Muscle of leg (tissue), 11 donors: ENCODE data around the gene MYH9. TPM values are rescaled to one million over a fixed set of nuclear protein-coding genes. Genes with fewer than 3 reads are reported as not detected.
"Not testable (repeated sequence)": the region's sequence is repeated elsewhere in the genome, so short reads cannot be mapped to it uniquely, and the experiment has no call there.

Experiments used
- DNase-seq: peaks from one replicate; pipeline ENCODE4 v3.0.0; 2013
- H3K27ac ChIP-seq: one replicate; pipeline ENCODE4 v1.5.1; 2013; ENCODE audit warnings: mild to moderate bottlenecking, low read length, control low read depth
- H3K27me3 ChIP-seq: one replicate; pipeline ENCODE4 v1.6.1; 2013; ENCODE audit warnings: low read length; ENCODE audit not compliant: control insufficient read depth, insufficient read depth
- H3K36me3 ChIP-seq: one replicate; pipeline ENCODE4 v1.6.1; 2013; ENCODE audit warnings: low read length; ENCODE audit not compliant: control insufficient read depth, insufficient read depth
- H3K4me1 ChIP-seq: one replicate; pipeline ENCODE4 v1.6.1; 2013; ENCODE audit warnings: low read length; ENCODE audit not compliant: control insufficient read depth, insufficient read depth
- H3K4me3 ChIP-seq: one replicate; pipeline ENCODE4 v1.5.1; 2013; ENCODE audit warnings: low read length, control low read depth
- H3K9me3 ChIP-seq: replicated peaks from 2 replicates; pipeline ENCODE4 v1.6.1; 2013; ENCODE audit warnings: low read depth, low read length; ENCODE audit not compliant: control insufficient read depth
- whole genome bisulfite sequencing: methylation state at CpG from one replicate; pipeline ENCODE4 v1.1.5; 2013; ENCODE audit warnings: missing lambda C conversion rate; ENCODE audit not compliant: insufficient coverage; 5-methylcytosine and 5-hydroxymethylcytosine counted together
- polyA plus RNA-seq, 8 donors: library from polyadenylated mRNA; unstranded; fragments of 120-200 nt; gene quantifications; one replicate each; pipeline versions ENCODE4 v1.2.1 to v1.2.3, GENCODE V29; 2013; ENCODE audit warnings: inconsistent platforms in 1 of 8, low replicate concordance in 1 of 8; ENCODE audit not compliant: insufficient read length in 8 of 8, insufficient read depth in 1 of 8
- total RNA-seq: library from RNA; stranded (reverse); fragments of 120-200 nt; gene quantifications from one replicate; pipeline ENCODE4 v1.2.4, GENCODE V29; 2013

MYH9 gene
- total and polyA plus RNA-seq, 9 donors: 61.9 to 160 (median 122) TPM

DNA sequence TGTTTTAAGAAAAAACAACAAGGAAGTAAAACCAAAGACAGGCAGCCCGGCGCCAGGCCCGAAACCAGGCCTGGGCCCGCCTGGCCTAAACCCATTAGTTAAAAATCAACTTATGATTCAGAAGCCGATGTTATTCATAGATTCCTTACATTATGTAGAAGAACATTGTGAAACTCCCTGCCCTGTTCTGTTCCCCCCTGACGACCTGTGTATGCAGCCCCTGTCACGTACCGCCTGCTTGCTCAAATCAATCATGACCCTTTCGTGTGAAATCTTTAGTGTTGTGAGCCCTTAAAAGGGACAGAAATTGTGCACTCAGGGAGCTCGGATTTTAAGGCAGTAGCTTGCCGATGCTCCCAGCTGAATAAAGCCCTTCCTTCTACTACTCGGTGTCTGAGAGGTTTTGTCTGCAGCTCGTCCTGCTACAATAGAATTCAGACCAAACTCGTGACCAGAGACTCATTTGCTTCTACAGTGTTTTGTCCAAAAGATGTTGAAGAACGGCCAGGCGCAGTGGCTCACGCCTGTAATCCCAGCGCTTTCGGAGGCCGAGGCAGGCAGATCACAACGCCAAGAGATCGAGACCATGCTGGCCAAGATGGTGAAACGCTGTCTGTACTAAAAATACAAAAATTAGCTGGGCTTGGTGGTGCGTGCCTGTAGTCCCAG is 137.3 kb downstream of the MYH9 start:
- H3K36me3 ChIP-seq, DNase-seq, H3K4me3 ChIP-seq, H3K9me3 ChIP-seq, H3K27me3 ChIP-seq, H3K27ac ChIP-seq: not testable (repeated sequence)
- H3K4me1 ChIP-seq: peaks cover 33% of the 10 kb centered on the region
- 84% methylated on average over 21 of the region's 24 CpGs for WGBS

- Histone ChIP-seq H3K36me3 (no peaks in the 10 kb centered on the region), H3K9me3 (peaks cover 7% of the 10 kb centered on the region), H3K27me3 (no peaks in the 10 kb centered on the region), H3K4me1 (peaks cover 33% of the 10 kb centered on the region), H3K27ac (no peak overlapping the region), H3K4me3 (no peak overlapping the region)
- no peak for DNase-seq
- no CpG with 5 or more reads among the region's 2 CpGs for WGBS
Measured at GRCh38 chr22:36249160-36249559, 138.6 kb downstream of the MYH9 start.

GRCh38 chr22:36247955-36248354 is 139.8 kb downstream of the MYH9 start:
- Histone ChIP-seq H3K36me3 (no peaks in the 10 kb centered on the region), H3K27ac (no peak overlapping the region), H3K9me3 (peaks cover 7% of the 10 kb centered on the region), H3K27me3 (no peaks in the 10 kb centered on the region), H3K4me3 (no peak overlapping the region), H3K4me1 (peaks cover 31% of the 10 kb centered on the region)
- WGBS: no CpG with 5 or more reads among the region's 5 CpGs
- no peak for DNase-seq

- Histone ChIP-seq H3K36me3 (no peaks in the 10 kb centered on the region), H3K9me3 (peaks cover 7% of the 10 kb centered on the region), H3K27me3 (no peaks in the 10 kb centered on the region), H3K4me3 (no peak overlapping the region), H3K27ac (no peak overlapping the region), H3K4me1 (peaks cover 24% of the 10 kb centered on the region)
- 88% methylated on average over 2 of the region's 3 CpGs for WGBS
- no peak for DNase-seq
Measured at GRCh38 chr22:36246718-36247117, 141.0 kb downstream of the MYH9 start.

DNA sequence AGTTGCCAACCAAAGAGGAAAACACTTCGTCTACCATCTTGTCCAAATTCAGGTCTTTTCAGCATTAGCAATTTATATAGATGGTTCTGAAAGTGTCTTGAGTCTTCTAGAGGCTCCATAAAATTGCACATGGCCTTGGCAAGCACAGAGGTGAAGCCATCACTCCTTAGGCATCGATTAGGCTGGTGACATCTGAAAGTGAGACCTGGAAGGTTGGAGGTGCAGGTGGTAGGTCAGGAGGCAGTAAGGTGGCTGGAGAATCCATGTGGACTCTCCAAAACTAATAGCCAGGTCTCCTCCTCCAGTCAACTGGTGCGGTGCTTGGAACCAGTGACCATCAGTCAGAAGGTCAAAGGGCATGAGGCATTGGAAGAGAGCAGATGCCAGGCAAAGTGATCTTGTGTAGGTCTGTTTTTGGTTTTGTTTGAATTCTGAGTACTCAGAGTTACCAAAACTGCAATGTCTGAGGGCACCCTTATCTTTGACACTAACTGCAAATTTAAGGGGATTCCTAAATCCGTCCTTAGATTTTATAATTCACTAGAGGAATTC is 141.9 kb downstream of the MYH9 start:
- no peak overlapping the region for H3K27ac ChIP-seq

DNA sequence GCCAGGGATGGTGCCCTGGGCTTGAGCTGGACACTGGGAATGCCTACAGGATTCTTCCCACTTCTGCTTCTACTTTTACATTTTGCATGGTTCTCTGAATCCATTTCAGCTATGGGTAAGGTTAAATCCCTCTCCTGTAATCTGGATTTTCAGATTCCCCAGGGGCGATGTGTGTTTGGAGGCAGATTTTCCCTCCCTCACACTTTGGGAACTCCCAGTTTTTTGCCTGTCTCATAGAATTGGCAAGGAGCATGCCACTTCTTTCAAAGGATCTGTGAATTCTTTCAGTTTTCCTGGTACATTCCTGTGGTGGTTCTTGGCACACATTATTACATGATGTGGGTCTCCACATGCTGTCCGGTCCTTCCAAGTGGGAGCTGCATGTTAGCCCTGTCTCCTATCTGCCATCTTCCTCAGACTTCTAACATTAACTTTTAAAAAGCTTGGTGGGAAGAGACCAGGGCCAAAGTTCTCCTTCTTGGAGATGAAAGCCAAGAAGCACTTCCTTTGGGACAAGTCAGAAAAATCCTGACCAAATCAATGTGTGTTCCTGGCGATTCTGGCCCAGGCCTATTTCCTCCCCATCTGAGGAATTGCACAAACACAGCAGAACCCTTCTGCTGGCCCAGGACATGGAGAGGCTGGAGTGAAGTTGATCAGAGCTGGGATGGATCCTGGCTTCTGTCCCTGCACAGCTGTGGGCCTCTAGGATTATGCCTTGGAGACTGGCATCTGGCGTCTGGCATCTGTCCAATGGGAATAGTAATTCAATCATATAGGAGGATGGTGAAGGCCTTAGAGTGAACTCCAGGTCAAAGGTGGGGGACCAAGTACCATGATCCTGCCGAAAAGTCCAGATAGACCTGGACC is 143.0 kb downstream of the MYH9 start:
- Histone ChIP-seq H3K27ac (peak overlapping the region; percentile 80), H3K4me1 (peaks cover 27% of the 10 kb centered on the region)
- 58% methylated on average over 3 of the region's 5 CpGs for WGBS

More for the DNA sequence above, 141.9 kb downstream of the MYH9 start:
- Histone ChIP-seq H3K36me3 (no peaks in the 10 kb centered on the region), H3K9me3 (peaks cover 7% of the 10 kb centered on the region), H3K27me3 (no peaks in the 10 kb centered on the region), H3K4me3 (no peak overlapping the region), H3K4me1 (peaks cover 24% of the 10 kb centered on the region)
- DNase-seq: no peak
- 92% methylated on average over 2 of the region's 4 CpGs for WGBS

GRCh38 chr22:36243986-36244385 is 143.8 kb downstream of the MYH9 start:
- 74% methylated on average over 5 of the region's 5 CpGs for WGBS
- DNase-seq: peak; percentile 55
- H3K27me3 ChIP-seq: no peaks in the 10 kb centered on the region
- H3K9me3 ChIP-seq: peaks cover 5% of the 10 kb centered on the region
- no peaks in the 10 kb centered on the region for H3K36me3 ChIP-seq
- H3K4me1 ChIP-seq: peaks cover 31% of the 10 kb centered on the region
- H3K4me3 ChIP-seq: no peak overlapping the region
- H3K27ac ChIP-seq: peak overlapping the region; percentile 80

More for the DNA sequence above, 143.0 kb downstream of the MYH9 start:
- Histone ChIP-seq H3K4me3 (no peak overlapping the region), H3K9me3 (peaks cover 7% of the 10 kb centered on the region), H3K27me3 (no peaks in the 10 kb centered on the region), H3K36me3 (no peaks in the 10 kb centered on the region)
- peak; percentile 72 for DNase-seq

DNA sequence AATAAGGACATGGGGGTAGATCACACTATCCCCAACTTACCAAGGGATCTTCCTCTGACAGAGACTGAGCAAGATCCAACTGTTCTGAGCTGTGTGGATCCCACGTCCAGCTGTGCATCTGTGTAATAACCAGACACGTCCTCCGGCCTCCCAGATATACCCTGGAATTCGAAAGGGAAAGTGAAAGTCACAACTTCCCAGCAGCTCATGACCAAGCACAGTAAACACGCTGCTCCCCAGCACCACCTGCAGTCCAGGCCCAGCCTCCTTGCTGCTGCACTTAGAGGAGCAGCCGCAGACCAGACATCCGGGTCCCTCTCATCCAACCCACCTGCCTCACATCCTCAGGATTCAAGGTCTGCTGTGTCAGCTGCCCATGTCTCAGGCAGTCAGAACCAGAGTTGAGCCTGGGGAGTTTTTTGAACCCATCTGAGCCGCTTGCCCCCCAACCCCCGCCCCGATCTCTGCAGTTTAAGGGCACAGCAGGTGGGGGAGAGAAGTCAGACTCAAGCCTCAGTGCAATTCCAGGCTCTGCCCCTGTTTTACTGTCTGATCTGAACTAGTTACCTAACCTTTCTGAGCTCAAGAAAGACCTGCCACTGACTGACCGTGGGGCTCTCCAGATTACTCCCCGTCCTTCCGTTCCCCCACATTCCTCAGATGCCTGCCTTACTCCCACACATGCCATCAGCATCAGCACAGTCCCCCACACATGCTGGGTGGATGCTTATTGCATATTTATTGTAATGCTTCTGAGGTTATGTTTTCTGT is 148.2 kb downstream of the MYH9 start, which contains the start of gene APOL2:
TSS of gene APOL2 (minus strand) at position 127 of the 771 bp plus-strand sequence. CDS start 6,365 bp downstream, outside the sequence.
- WGBS: 6% methylated on average over 11 of the region's 13 CpGs
- H3K4me3 ChIP-seq: peak within 1 kb of the TSS; percentile 66
- peak within 1 kb of the TSS; percentile 98 for H3K27ac ChIP-seq
- H3K27me3 ChIP-seq: no peaks in the 10 kb centered on the region
- H3K4me1 ChIP-seq: peaks cover 51% of the 10 kb centered on the region
- H3K36me3 ChIP-seq: peaks cover 14% of the 10 kb centered on the region
- peak; percentile 98 for DNase-seq
- H3K9me3 ChIP-seq: no peaks in the 10 kb centered on the region

GRCh38 chr22:36239150-36239400 is 148.7 kb downstream of the MYH9 start:
- peaks cover 46% of the 10 kb centered on the region for H3K4me1 ChIP-seq
- no peak for DNase-seq
- 10% methylated on average over 3 of the region's 4 CpGs for WGBS

More at GRCh38 chr22:36239150-36239400, 148.7 kb downstream of the MYH9 start:
- Histone ChIP-seq H3K9me3 (no peaks in the 10 kb centered on the region), H3K27me3 (no peaks in the 10 kb centered on the region), H3K27ac (peak overlapping the region; percentile 98), H3K4me3 (peak overlapping the region; percentile 66), H3K36me3 (peaks cover 14% of the 10 kb centered on the region)
